Activated CD8-positive, alpha-beta memory T cell treated with anti-CD3 and anti-CD28 coated beads for 1 hour (primary cell): ENCODE measurements around the gene SLC19A1.
A peak's percentile ranks its signal among the peaks of the same experiment; 100 is the strongest.

Experiments
- DNase-seq, 2 donors: peaks; one replicate each; pipeline ENCODE4 v3.0.0-alpha.2; 2020; ENCODE audit warnings: low read depth in 1 of 2; ENCODE audit errors: extremely low read depth in 1 of 2

SLC19A1 gene

GRCh38 chr21:45559216-45560105 lies 17.2 kb upstream of the SLC19A1 start:
- no peak for DNase-seq

- no peak for DNase-seq
Measured at GRCh38 chr21:45558044-45558721, 15.9 kb upstream of the SLC19A1 start.

GRCh38 chr21:45557616-45558043 lies 15.4 kb upstream of the SLC19A1 start:
- no peak for DNase-seq

- DNase-seq = no peak
Measured at GRCh38 chr21:45556645-45557615, 14.7 kb upstream of the SLC19A1 start.

GRCh38 chr21:45556302-45556644 lies 14.0 kb upstream of the SLC19A1 start:
- DNase-seq = no peak

- peak in 1 of 2 donors; percentile 34 for DNase-seq
Measured at GRCh38 chr21:45555557-45556301, 13.5 kb upstream of the SLC19A1 start.

GRCh38 chr21:45555251-45555556 lies 13.0 kb upstream of the SLC19A1 start:
- DNase-seq = no peak

GRCh38 chr21:45554477-45555175 lies 12.4 kb upstream of the SLC19A1 start:
- peak; percentile 58 to 93 for DNase-seq

GRCh38 chr21:45552696-45553391 lies 10.6 kb upstream of the SLC19A1 start:
- DNase-seq = no peak

- DNase-seq = no peak
Measured at GRCh38 chr21:45551783-45552695, 9.8 kb upstream of the SLC19A1 start.

- DNase-seq = no peak
Measured at GRCh38 chr21:45551316-45551715, 9.1 kb upstream of the SLC19A1 start.

GRCh38 chr21:45550522-45551210 lies 8.4 kb upstream of the SLC19A1 start:
- no peak for DNase-seq

GRCh38 chr21:45549626-45550463 lies 7.6 kb upstream of the SLC19A1 start:
- DNase-seq = no peak

- no peak for DNase-seq
Measured at GRCh38 chr21:45548711-45549491, 6.7 kb upstream of the SLC19A1 start.

GRCh38 chr21:45547545-45547900 lies 5.3 kb upstream of the SLC19A1 start:
- DNase-seq = no peak
